Esophagus squamous epithelium (tissue), 5 donors: ENCODE data around the gene ZNF831. TPM values are rescaled to one million over a fixed set of nuclear protein-coding genes. Genes with fewer than 3 reads are reported as not detected.

Experiments
- DNase-seq: peaks from one replicate; lab custom pipeline; 2025; lab: John Stamatoyannopoulos, UW
- H3K27ac ChIP-seq, 4 donors: fragments of 200-600 bp; sonication (generic); one replicate each; pipeline ENCODE4 v1.5.1; 2016 to 2019; ENCODE audit warnings: mild to moderate bottlenecking in 1 of 4
- H3K27me3 ChIP-seq, 4 donors: fragments of 200-600 bp; sonication (generic); 1 replicate in 3 of 4; 2 replicates in 1 of 4; pipeline versions ENCODE4 v1.5.1 to v1.6.0; 2017 to 2021; ENCODE audit warnings: antibody characterized with exemption in 1 of 4
- H3K36me3 ChIP-seq, 3 donors: fragments of 200-600 bp; sonication (generic); one replicate each; pipeline ENCODE4 v1.5.1; 2016 to 2019
- H3K4me1 ChIP-seq, 3 donors: fragments of 200-600 bp; sonication (generic); one replicate each; pipeline ENCODE4 v1.5.1; 2017 to 2019
- H3K4me3 ChIP-seq, 4 donors: fragments of 200-600 bp; sonication (generic); 1 replicate in 3 of 4; 2 replicates in 1 of 4; pipeline ENCODE4 v1.5.1; 2016 to 2019; ENCODE audit warnings: mild to moderate bottlenecking in 2 of 4, moderate library complexity in 1 of 4
- H3K9me3 ChIP-seq, 3 donors: fragments of 200-600 bp; sonication (generic); one replicate each; pipeline ENCODE4 v1.5.1; 2016 to 2019
- CTCF ChIP-seq, 6 experiments: fragments of 450-650 bp in 4 of 6; fragments of 200-600 bp in 2 of 6; sonication (generic) in 2 of 6; IDR thresholded peaks; one replicate each; pipeline ENCODE4 v1.5.1; 2016 to 2019; ENCODE audit warnings: antibody characterized with exemption in 6 of 6, mild to moderate bottlenecking in 4 of 6, moderate library complexity in 4 of 6
- POLR2A ChIP-seq, 4 donors: fragments of 450-650 bp; IDR thresholded peaks; one replicate each; pipeline ENCODE4 v1.6.1; 2017; ENCODE audit warnings: antibody characterized with exemption in 4 of 4, mild to moderate bottlenecking in 4 of 4, moderate library complexity in 3 of 4
- WGBS, 2 donors: methylation state at CpG; one replicate each; pipeline ENCODE4 v1.1.5; 2018; 5-methylcytosine and 5-hydroxymethylcytosine counted together
- intact Hi-C: fragments of 100-400 bp; cut with DNase I; formaldehyde crosslinking; loops from one replicate; pipeline ENCODE4 v1.15.0; 2022
- total RNA-seq, 4 donors: library from RNA; depleted of rRNA; stranded (reverse); fragments of >200 nt; gene quantifications; one replicate each; pipeline ENCODE4 v1.1.0, GENCODE V29; 2016
- donor health status: DM: yes; HTN: yes; CAD: no.

Gene ZNF831
- total RNA-seq, 4 donors from 2014 or later: 0.38 to 1.7 (median 0.60) TPM

- Histone ChIP-seq H3K9me3 (no peaks in the 10 kb centered on the region), H3K4me1 (no peaks in the 10 kb centered on the region), H3K27me3 (peaks cover 0 to 45% (median 0%) of the 10 kb centered on the region in 4 donors), H3K36me3 (no peaks in the 10 kb centered on the region), H3K4me3 (no peak overlapping the region), H3K27ac (no peak overlapping the region)
- no peak for DNase-seq
- WGBS, 2 donors: 61 to 84% methylated on average over 6 of the region's 6 CpGs
- intact Hi-C loops: no loop called here
- TF ChIP-seq POLR2A (IDR thresholded peaks at IDR 0.05): no peak
- TF ChIP-seq CTCF (IDR thresholded peaks at IDR 0.05): no peak
Measured at GRCh38 chr20:59253325-59253724, 89.7 kb downstream of the ZNF831 start.

GRCh38 chr20:59253779-59254319 is 90.2 kb downstream of the ZNF831 start:
- Histone ChIP-seq H3K4me3 (no peak overlapping the region), H3K36me3 (no peaks in the 10 kb centered on the region), H3K4me1 (no peaks in the 10 kb centered on the region), H3K27me3 (peaks cover 0 to 45% (median 0%) of the 10 kb centered on the region in 4 donors), H3K9me3 (no peaks in the 10 kb centered on the region), H3K27ac (no peak overlapping the region)
- 10 to 17% methylated on average over 2 to 4 of the region's 4 CpGs for WGBS, 2 donors
- no peak for DNase-seq
- TF ChIP-seq CTCF (IDR thresholded peaks at IDR 0.05) (no peak), POLR2A (IDR thresholded peaks at IDR 0.05) (no peak)
- intact Hi-C loops: no loop called here

- DNase-seq: no peak
- H3K36me3 ChIP-seq: no peaks in the 10 kb centered on the region
- intact Hi-C loops: no loop called here
- H3K9me3 ChIP-seq: no peaks in the 10 kb centered on the region
- TF ChIP-seq CTCF (IDR thresholded peaks at IDR 0.05) (no peak), POLR2A (IDR thresholded peaks at IDR 0.05) (no peak)
- no peak overlapping the region for H3K27ac ChIP-seq
- H3K4me1 ChIP-seq: no peaks in the 10 kb centered on the region
- peaks cover 0 to 46% (median 0%) of the 10 kb centered on the region in 4 donors for H3K27me3 ChIP-seq
- WGBS, 2 donors: 75 to 82% methylated on average over 5 of the region's 5 CpGs
- no peak overlapping the region for H3K4me3 ChIP-seq
Measured at GRCh38 chr20:59255256-59255655, 91.6 kb downstream of the ZNF831 start.

- TF ChIP-seq CTCF (IDR thresholded peaks at IDR 0.05) (no peak), POLR2A (IDR thresholded peaks at IDR 0.05) (no peak)
- no peak for DNase-seq
- H3K4me3 ChIP-seq: no peak overlapping the region
- H3K36me3 ChIP-seq: no peaks in the 10 kb centered on the region
- H3K27ac ChIP-seq: no peak overlapping the region
- intact Hi-C loops: no loop called here
- no peaks in the 10 kb centered on the region for H3K9me3 ChIP-seq
- H3K4me1 ChIP-seq: no peaks in the 10 kb centered on the region
- 48 to 53% methylated on average over 2 of the region's 2 CpGs for WGBS, 2 donors
- peaks cover 0 to 51% (median 0%) of the 10 kb centered on the region in 4 donors for H3K27me3 ChIP-seq
Measured at GRCh38 chr20:59258221-59258621, 94.6 kb downstream of the ZNF831 start.

GRCh38 chr20:59259946-59260345 is 96.3 kb downstream of the ZNF831 start:
- DNase-seq: no peak
- H3K27ac ChIP-seq: no peak overlapping the region
- no peaks in the 10 kb centered on the region for H3K4me1 ChIP-seq
- H3K27me3 ChIP-seq: peaks cover 0 to 57% (median 0%) of the 10 kb centered on the region in 4 donors
- intact Hi-C loops: no loop called here
- H3K4me3 ChIP-seq: no peak overlapping the region
- no peak for TF ChIP-seq CTCF (IDR thresholded peaks at IDR 0.05)
- no peak for TF ChIP-seq POLR2A (IDR thresholded peaks at IDR 0.05)
- no peaks in the 10 kb centered on the region for H3K36me3 ChIP-seq
- WGBS, 2 donors: 71 to 82% methylated on average over 2 of the region's 2 CpGs
- no peaks in the 10 kb centered on the region for H3K9me3 ChIP-seq
